GM23248 (cell line): ENCODE results near the gene YWHAB. TPM values are rescaled to one million over a fixed set of nuclear protein-coding genes. Genes with fewer than 3 reads are reported as not detected.
A peak's percentile ranks its signal among the peaks of the same experiment; 100 is the strongest.

Experiments
- DNase-seq: peaks from one replicate; pipeline ENCODE4 v3.0.0-alpha.2; 2015
- H2AFZ ChIP-seq: fragments of 200-600 bp; sonication (generic); 2 replicates; pipeline ENCODE4 v1.6.1; 2016; ENCODE audit warnings: antibody characterized with exemption
- H3F3A ChIP-seq: fragments of 200-600 bp; sonication (generic); 2 replicates; pipeline ENCODE4 v1.6.1; 2016; ENCODE audit warnings: mild to moderate bottlenecking, antibody characterized with exemption, mixed run types; ENCODE audit not compliant: insufficient read depth
- H3K27ac ChIP-seq: fragments of 200-600 bp; sonication (generic); 2 replicates; pipeline ENCODE4 v1.5.1; 2016; ENCODE audit warnings: mild to moderate bottlenecking
- H3K27me3 ChIP-seq: fragments of 200-600 bp; sonication (generic); replicated peaks from 2 replicates; pipeline ENCODE4 v1.6.1; 2016; ENCODE audit warnings: mild to moderate bottlenecking; ENCODE audit not compliant: insufficient read depth
- H3K36me3 ChIP-seq: fragments of 200-600 bp; sonication (generic); 2 replicates; pipeline ENCODE4 v1.6.1; 2016; ENCODE audit warnings: low read depth, mild to moderate bottlenecking
- H3K4me1 ChIP-seq: fragments of 200-600 bp; sonication (generic); 2 replicates; pipeline ENCODE4 v1.6.1; 2016; ENCODE audit warnings: mild to moderate bottlenecking; ENCODE audit not compliant: insufficient read depth
- H3K4me2 ChIP-seq: fragments of 200-600 bp; sonication (generic); one replicate; pipeline ENCODE4 v1.6.1; 2016; ENCODE audit warnings: mild to moderate bottlenecking; ENCODE audit not compliant: unreplicated experiment
- H3K4me3 ChIP-seq: fragments of 200-600 bp; sonication (generic); 2 replicates; pipeline ENCODE4 v1.5.1; 2016; ENCODE audit warnings: mild to moderate bottlenecking
- H3K79me2 ChIP-seq: fragments of 200-600 bp; sonication (generic); 2 replicates; pipeline ENCODE4 v1.6.1; 2016; ENCODE audit warnings: mild to moderate bottlenecking; ENCODE audit not compliant: insufficient read depth
- H3K9ac ChIP-seq: fragments of 200-600 bp; sonication (generic); 2 replicates; pipeline ENCODE4 v1.6.1; 2016; ENCODE audit warnings: mild to moderate bottlenecking
- H3K9me2 ChIP-seq: fragments of 200-600 bp; sonication (generic); 2 replicates; pipeline ENCODE4 v1.6.1; 2016; ENCODE audit warnings: mixed run types, mild to moderate bottlenecking, moderate library complexity; ENCODE audit not compliant: insufficient read depth
- H3K9me3 ChIP-seq: fragments of 200-600 bp; sonication (generic); one replicate; pipeline ENCODE4 v1.6.1; 2017; ENCODE audit warnings: low read depth
- H4K20me1 ChIP-seq: fragments of 200-600 bp; sonication (generic); 2 replicates; pipeline ENCODE4 v1.6.0; 2016; ENCODE audit not compliant: insufficient read depth
- EZH2 ChIP-seq: fragments of 200-600 bp; sonication (generic); IDR thresholded peaks from 2 replicates; pipeline ENCODE4 v1.6.1; 2018; ENCODE audit warnings: antibody characterized with exemption, mild to moderate bottlenecking; ENCODE audit not compliant: insufficient read depth, poor library complexity, severe bottlenecking
- EZH2phosphoT487 ChIP-seq: fragments of 200-600 bp; sonication (generic); IDR thresholded peaks from 2 replicates; pipeline ENCODE4 v1.6.1; 2018; ENCODE audit warnings: antibody characterized with exemption, moderate library complexity, mild to moderate bottlenecking, low read depth; ENCODE audit not compliant: insufficient read depth
- WGBS, 2 experiments: methylation state at CpG; one replicate each; pipeline ENCODE4 v1.1.6; 2015 to 2017; ENCODE audit warnings: low lambda C conversion rate in 2 of 2, low coverage in 1 of 2; ENCODE audit errors: missing lambda C conversion rate in 2 of 2; 5-methylcytosine and 5-hydroxymethylcytosine counted together
- in situ Hi-C: fragments of 300-500 bp; cut with MboI; formaldehyde crosslinking; loops from 2 replicates; pipeline ENCODE4 v1.15.0; 2020
- polyA plus RNA-seq: library from polyadenylated mRNA; unstranded; fragments of >200 nt; fragmentation: Nextera tagmentation; extraction: Ambion mirVana; gene quantifications from 2 replicates; pipeline ENCODE4 v1.2.1, GENCODE V29; 2016
- total RNA-seq: library from RNA; depleted of rRNA; stranded (reverse); fragments of >200 nt; shearing (Covaris generic); gene quantifications from 2 replicates; pipeline ENCODE4 v1.2.3, GENCODE V29; 2014

The YWHAB gene
- total and polyA plus RNA-seq, 2 experiments from 2014 or later: 116 to 425 TPM

- peaks cover 33% of the 10 kb centered on the region for H3F3A ChIP-seq
- 71 to 72% methylated on average over 21 of the region's 21 CpGs for WGBS, 2 experiments
- H3K9ac ChIP-seq: no peak overlapping the region
- TF ChIP-seq EZH2phosphoT487: no peak
- no peak for TF ChIP-seq EZH2
- in situ Hi-C loops: no loop called here
- H3K27ac ChIP-seq: no peak overlapping the region
- H3K79me2 ChIP-seq: peaks cover 5% of the 10 kb centered on the region; the same call in 1 of the 2 replicates
- H3K9me3 ChIP-seq: no peaks in the 10 kb centered on the region
- no peak overlapping the region for H2AFZ ChIP-seq
- H3K4me2 ChIP-seq: peak overlapping the region; percentile 83
- H4K20me1 ChIP-seq: no peaks in the 10 kb centered on the region
- DNase-seq: peak; percentile 31
- H3K9me2 ChIP-seq: no peaks in the 10 kb centered on the region
- H3K4me3 ChIP-seq: no peak overlapping the region
- peaks cover 22% of the 10 kb centered on the region for H3K36me3 ChIP-seq
- peaks cover 3% of the 10 kb centered on the region; the same call in 1 of the 2 replicates for H3K4me1 ChIP-seq
- H3K27me3 ChIP-seq: no peaks in the 10 kb centered on the region
Measured at GRCh38 chr20:44911264-44911921, 25.9 kb downstream of the YWHAB start.

GRCh38 chr20:44912189-44912588 lies 26.7 kb downstream of the YWHAB start:
- Histone ChIP-seq H4K20me1 (no peaks in the 10 kb centered on the region), H3K27ac (no peak overlapping the region), H3K4me1 (peaks cover 3% of the 10 kb centered on the region; the same call in 1 of the 2 replicates), H3K4me3 (no peak overlapping the region), H3K27me3 (no peaks in the 10 kb centered on the region), H3K4me2 (no peak overlapping the region), H3K36me3 (peaks cover 14% of the 10 kb centered on the region), H2AFZ (no peak overlapping the region), H3K9me2 (no peaks in the 10 kb centered on the region), H3K9me3 (no peaks in the 10 kb centered on the region), H3K9ac (no peak overlapping the region), H3K79me2 (0 out of 2 replicates have a peak, but pooled peaks cover 5% of the 10 kb centered on the region), H3F3A (peaks cover 25% of the 10 kb centered on the region)
- in situ Hi-C loops: no loop called here
- no peak for TF ChIP-seq EZH2
- TF ChIP-seq EZH2phosphoT487: no peak
- no peak for DNase-seq
- 72 to 81% methylated on average over 2 of the region's 2 CpGs for WGBS, 2 experiments

- WGBS, 2 experiments: 91 to 94% methylated on average over 1 of the region's 1 CpG
- Histone ChIP-seq H3K4me3 (no peak overlapping the region), H4K20me1 (no peaks in the 10 kb centered on the region), H3K27me3 (no peaks in the 10 kb centered on the region), H3K9me2 (no peaks in the 10 kb centered on the region), H3K4me2 (no peak overlapping the region), H3K9ac (no peak overlapping the region), H3K36me3 (no peaks in the 10 kb centered on the region), H3K9me3 (no peaks in the 10 kb centered on the region), H3K79me2 (0 out of 2 replicates have a peak, but pooled peaks cover 5% of the 10 kb centered on the region), H3K27ac (no peak overlapping the region), H2AFZ (no peak overlapping the region), H3K4me1 (peaks cover 3% of the 10 kb centered on the region; the same call in 1 of the 2 replicates), H3F3A (no peaks in the 10 kb centered on the region)
- TF ChIP-seq EZH2 (no peak), EZH2phosphoT487 (no peak)
- in situ Hi-C loops: no loop called here
- DNase-seq: no peak
Measured at GRCh38 chr20:44914924-44915323, 29.4 kb downstream of the YWHAB start.

- H3K4me2 ChIP-seq: no peak overlapping the region
- 0 out of 2 replicates have a peak, but pooled peaks cover 3% of the 10 kb centered on the region for H3K79me2 ChIP-seq
- no peak overlapping the region for H2AFZ ChIP-seq
- no peaks in the 10 kb centered on the region for H4K20me1 ChIP-seq
- no peak for TF ChIP-seq EZH2phosphoT487
- TF ChIP-seq EZH2: no peak
- no peaks in the 10 kb centered on the region for H3K4me1 ChIP-seq
- H3K4me3 ChIP-seq: no peak overlapping the region
- H3K27me3 ChIP-seq: no peaks in the 10 kb centered on the region
- H3K9me2 ChIP-seq: no peaks in the 10 kb centered on the region
- 93 to 94% methylated on average over 12 of the region's 12 CpGs for WGBS, 2 experiments
- H3K9me3 ChIP-seq: no peaks in the 10 kb centered on the region
- H3F3A ChIP-seq: no peaks in the 10 kb centered on the region
- H3K27ac ChIP-seq: no peak overlapping the region
- no peak overlapping the region for H3K9ac ChIP-seq
- DNase-seq: no peak
- in situ Hi-C loops: no loop called here
- no peaks in the 10 kb centered on the region for H3K36me3 ChIP-seq
Measured at GRCh38 chr20:44916586-44916985, 31.1 kb downstream of the YWHAB start.
